Hippocampal formation (tissue), 2 donors: ENCODE data around the gene CASP2.
"Not testable (repeated sequence)": the region's sequence is repeated elsewhere in the genome, so short reads cannot be mapped to it uniquely, and the experiment has no call there.

Source experiments
- DNase-seq, 2 donors: peaks; one replicate each; lab custom pipeline; 2025; lab: John Stamatoyannopoulos, UW

Gene CASP2

GRCh38 chr7:143264196-143264568 lies 24.0 kb upstream of the CASP2 start:
- DNase-seq: not testable (repeated sequence)

GRCh38 chr7:143265017-143265693 lies 23.0 kb upstream of the CASP2 start:
- no peak for DNase-seq

GRCh38 chr7:143269251-143269650 lies 18.9 kb upstream of the CASP2 start:
- no peak for DNase-seq

GRCh38 chr7:143271240-143271639 lies 16.9 kb upstream of the CASP2 start:
- DNase-seq: no peak

GRCh38 chr7:143272871-143273270 lies 15.3 kb upstream of the CASP2 start:
- DNase-seq: no peak

- DNase-seq: peak; percentile 20 to 89
Observed at GRCh38 chr7:143279186-143280098, 8.7 kb upstream of the CASP2 start.

- no peak for DNase-seq
Observed at GRCh38 chr7:143280160-143280559, 8.0 kb upstream of the CASP2 start.

GRCh38 chr7:143280566-143280965 lies 7.6 kb upstream of the CASP2 start:
- no peak for DNase-seq

GRCh38 chr7:143281529-143281928 lies 6.6 kb upstream of the CASP2 start:
- no peak for DNase-seq

GRCh38 chr7:143282124-143282523 lies 6.0 kb upstream of the CASP2 start:
- no peak for DNase-seq

GRCh38 chr7:143283381-143283780 lies 4.8 kb upstream of the CASP2 start:
- DNase-seq: no peak

GRCh38 chr7:143284591-143285469 lies 3.3 kb upstream of the CASP2 start, which contains the start of gene TMEM139:
Gene TMEM139 (plus strand): TSS chr7:143284958. CDS start chr7:143285958, 1,000 bp downstream.
- peak; percentile 21 to 40 for DNase-seq

GRCh38 chr7:143285470-143285778 lies 2.7 kb upstream of the CASP2 start:
- no peak for DNase-seq

GRCh38 chr7:143285806-143286521 lies 2.2 kb upstream of the CASP2 start:
- DNase-seq: peak; percentile 81 to 84

GRCh38 chr7:143286522-143286890 lies 1.6 kb upstream of the CASP2 start:
- peak; percentile 38 to 81 for DNase-seq

GRCh38 chr7:143287339-143287934 lies 714 bp upstream of the CASP2 start:
- no peak for DNase-seq

- no peak for DNase-seq
Observed at GRCh38 chr7:143288836-143289235, 685 bp downstream of the CASP2 start.

- DNase-seq: no peak
Observed at GRCh38 chr7:143289421-143289820, 1.3 kb downstream of the CASP2 start.

GRCh38 chr7:143289888-143290287 lies 1.7 kb downstream of the CASP2 start:
- DNase-seq: not testable (repeated sequence)

GRCh38 chr7:143290293-143290692 lies 2.1 kb downstream of the CASP2 start:
- no peak for DNase-seq

GRCh38 chr7:143292876-143293275 lies 4.7 kb downstream of the CASP2 start:
- DNase-seq: no peak
